Mesothelial cell of epicardium (in vitro differentiated cells): ENCODE results near the gene MYRIP. TPM values are rescaled to one million over a fixed set of nuclear protein-coding genes. Genes with fewer than 3 reads are reported as not detected.

Source experiments
- DNase-seq, 2 experiments: peaks; one replicate each; pipeline ENCODE4 v3.0.0; 2021; ENCODE audit warnings: low spot score in 2 of 2; ENCODE audit not compliant: unreplicated experiment in 2 of 2
- H3K27ac Mint-ChIP-seq: 2 replicates; pipeline ENCODE4 v1.8.0; 2021; ENCODE audit warnings: mixed read lengths
- H3K27me3 Mint-ChIP-seq: 2 replicates; pipeline ENCODE4 v1.8.0; 2021; ENCODE audit warnings: low read depth, mixed read lengths
- H3K36me3 Mint-ChIP-seq: 2 replicates; pipeline ENCODE4 v1.8.0; 2021; ENCODE audit warnings: mixed read lengths
- H3K4me1 Mint-ChIP-seq: 2 replicates; pipeline ENCODE4 v1.8.0; 2021; ENCODE audit warnings: mixed read lengths
- H3K4me3 Mint-ChIP-seq: 2 replicates; pipeline ENCODE4 v1.8.0; 2021; ENCODE audit warnings: mild to moderate bottlenecking, moderate library complexity, mixed read lengths
- H3K9me3 Mint-ChIP-seq: 2 replicates; pipeline ENCODE4 v1.8.0; 2021; ENCODE audit warnings: mixed read lengths
- CTCF ChIP-seq: fragments of 200-600 bp; sonication (generic); IDR thresholded peaks from one replicate; pipeline ENCODE4 v1.5.0; 2021; ENCODE audit warnings: antibody characterized with exemption; ENCODE audit not compliant: unreplicated experiment
- total RNA-seq: library from RNA; stranded (reverse); gene quantifications from 3 replicates; pipeline ENCODE4 v1.2.1, GENCODE V29; 2021

Gene MYRIP
- total RNA-seq, 1 donor from 2014 or later, result 0.63 TPM

GRCh38 chr3:39879581-39879980 lies 70.2 kb downstream of the MYRIP start:
- no peaks in the 10 kb centered on the region for H3K4me1 Mint-ChIP-seq
- H3K9me3 Mint-ChIP-seq, result peaks cover 10% of the 10 kb centered on the region
- no peaks in the 10 kb centered on the region for H3K27me3 Mint-ChIP-seq
- no peak for TF ChIP-seq CTCF
- no peak for DNase-seq
- peaks cover 2% of the 10 kb centered on the region for H3K36me3 Mint-ChIP-seq
- H3K4me3 Mint-ChIP-seq, result no peak overlapping the region
- H3K27ac Mint-ChIP-seq, result no peak overlapping the region

GRCh38 chr3:39882111-39882510 lies 72.7 kb downstream of the MYRIP start:
- H3K27me3 Mint-ChIP-seq, result no peaks in the 10 kb centered on the region
- DNase-seq, result no peak
- TF ChIP-seq CTCF, result no peak

GRCh38 chr3:39892068-39892467 lies 82.7 kb downstream of the MYRIP start:
- no peaks in the 10 kb centered on the region for H3K9me3 Mint-ChIP-seq

More at GRCh38 chr3:39882111-39882510, 72.7 kb downstream of the MYRIP start:
- H3K36me3 Mint-ChIP-seq, result no peaks in the 10 kb centered on the region
- no peaks in the 10 kb centered on the region for H3K9me3 Mint-ChIP-seq
- H3K27ac Mint-ChIP-seq, result no peak overlapping the region
- no peak overlapping the region for H3K4me3 Mint-ChIP-seq
- H3K4me1 Mint-ChIP-seq, result no peaks in the 10 kb centered on the region

GRCh38 chr3:39896184-39896583 lies 86.8 kb downstream of the MYRIP start:
- no peaks in the 10 kb centered on the region for H3K4me1 Mint-ChIP-seq
- H3K36me3 Mint-ChIP-seq, result no peaks in the 10 kb centered on the region
- DNase-seq, result no peak
- no peaks in the 10 kb centered on the region for H3K9me3 Mint-ChIP-seq
- no peak for TF ChIP-seq CTCF
- no peak overlapping the region for H3K4me3 Mint-ChIP-seq
- no peaks in the 10 kb centered on the region for H3K27me3 Mint-ChIP-seq
- H3K27ac Mint-ChIP-seq, result no peak overlapping the region

More at GRCh38 chr3:39892068-39892467, 82.7 kb downstream of the MYRIP start:
- no peak for DNase-seq
- no peaks in the 10 kb centered on the region for H3K4me1 Mint-ChIP-seq
- no peak overlapping the region for H3K27ac Mint-ChIP-seq
- H3K27me3 Mint-ChIP-seq, result no peaks in the 10 kb centered on the region
- TF ChIP-seq CTCF, result no peak
- H3K4me3 Mint-ChIP-seq, result no peak overlapping the region
- H3K36me3 Mint-ChIP-seq, result no peaks in the 10 kb centered on the region

- Mint-ChIP-seq H3K27ac (no peak overlapping the region), H3K9me3 (no peaks in the 10 kb centered on the region), H3K4me1 (no peaks in the 10 kb centered on the region), H3K4me3 (no peak overlapping the region), H3K36me3 (no peaks in the 10 kb centered on the region), H3K27me3 (peaks cover 6% of the 10 kb centered on the region)
- TF ChIP-seq CTCF, result no peak
- DNase-seq, result no peak
Observed at GRCh38 chr3:39900462-39901002, 91.1 kb downstream of the MYRIP start.

- Mint-ChIP-seq H3K9me3 (no peaks in the 10 kb centered on the region), H3K36me3 (no peaks in the 10 kb centered on the region), H3K4me1 (no peaks in the 10 kb centered on the region), H3K27ac (no peak overlapping the region), H3K4me3 (no peak overlapping the region), H3K27me3 (peaks cover 6% of the 10 kb centered on the region)
- no peak for DNase-seq
- TF ChIP-seq CTCF, result no peak
Observed at GRCh38 chr3:39903253-39903652, 93.8 kb downstream of the MYRIP start.
